ENCODE measurements around the gene LAMC3. TPM values are rescaled to one million over a fixed set of nuclear protein-coding genes. Genes with fewer than 3 reads are reported as not detected.

Gene LAMC3
- total and polyA plus RNA-seq, 9 of the 15 experiments (the other 6 are each of a cell fraction or from before 2014, with no cell fraction given), result 0.10 TPM; not detected in 8

DNA sequence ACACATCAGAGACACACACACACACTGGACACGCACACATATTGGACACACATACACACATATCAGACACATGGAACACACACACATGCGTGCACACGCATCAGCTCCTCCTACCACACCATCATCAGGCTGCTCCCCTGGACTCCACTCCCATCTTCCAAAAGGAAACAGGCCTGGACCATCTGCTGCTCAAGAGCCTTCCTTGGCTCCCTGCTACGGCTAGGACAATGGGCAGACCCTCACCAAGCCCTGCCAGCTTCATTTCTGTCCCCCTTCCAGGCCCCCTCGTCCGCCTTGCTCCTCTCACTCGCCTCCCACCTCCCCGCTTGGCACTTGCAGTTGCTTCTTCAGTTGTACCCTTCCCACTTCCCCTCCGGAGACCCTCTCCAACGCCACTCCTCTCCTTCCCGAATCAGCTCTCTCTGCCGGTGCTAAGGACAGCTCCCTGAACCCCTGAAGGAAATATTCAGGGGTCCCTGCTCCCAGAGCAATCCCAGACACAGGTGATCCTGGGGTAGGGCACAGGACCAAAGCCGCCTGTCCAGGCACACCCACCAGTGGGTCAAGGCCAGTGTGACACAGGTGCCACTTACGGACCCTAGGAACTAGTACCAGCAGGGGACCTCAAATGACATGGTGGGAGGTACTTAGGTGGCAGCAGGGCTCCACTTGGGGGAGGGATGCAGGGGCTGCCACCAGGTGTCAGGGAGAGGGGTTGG, 12.1 kb upstream of the LAMC3 start:
- no peaks in the 10 kb centered on the region; the same call in 1 of the 2 replicates for H3K9me3 ChIP-seq (replicated peaks; ENCODE audit: control insufficient read depth, insufficient read depth, low read depth, low read length)
- no peak overlapping the region for H3K4me2 ChIP-seq (ENCODE audit: insufficient read depth, low read length)
- intact Hi-C loops (cut with micrococcal nuclease) (no loop called here), in situ Hi-C loops (cut with MboI) (loop anchor here (5.0 to 25.0 kb wide), 2 partner anchors 125 to 285 kb away; no protein-coding TSS in a partner anchor)
- H3K9ac ChIP-seq (ENCODE audit: insufficient read depth in 1 of 2, low read depth in 2 of 2, low read length in 2 of 2), result no peak overlapping the region
- no peaks in the 10 kb centered on the region for H3K36me3 ChIP-seq (ENCODE audit: control insufficient read depth, insufficient read depth, low read length)
- no peaks in the 10 kb centered on the region for H3K79me2 ChIP-seq (ENCODE audit: control insufficient read depth, insufficient read depth, low read length)
- POLR2A ChIA-PET, result interaction anchor here (0.6 to 13.1 kb wide), 11 partner anchors 8 to 310 kb away, joined by 3 to 131 read pairs (median 4); partner anchors contain the start of gene LAMC3
- DNase-seq (ENCODE audit: extremely low read depth in 1 of 4, low spot score in 3 of 4) (peak in 1 of 4 experiments; percentile 64), FAIRE-seq (no peak), ATAC-seq (no peak)
- no peak overlapping the region for H2AFZ ChIP-seq (ENCODE audit: low read depth, low read length)
- no TSS peak for BruUV-seq (replicated peaks)
- CTCF ChIA-PET (ENCODE audit: low intra/inter-chr PET ratio), result interaction anchor here (0.5 to 4.5 kb wide), 5 partner anchors 9 to 226 kb away, joined by 3 to 44 read pairs (median 7); no protein-coding TSS in a partner anchor
- H3K4me1 ChIP-seq (replicated peaks in 1 of 2; ENCODE audit: control insufficient read depth in 2 of 2, insufficient read depth in 2 of 2, low read length in 2 of 2), result peaks cover 0 to 32% of the 10 kb centered on the region in 2 experiments; a peak in 3 of 5 replicates
- no peak overlapping the region for H3K4me3 ChIP-seq
- peaks cover 3% of the 10 kb centered on the region for H3K9me1 ChIP-seq (ENCODE audit: control insufficient read depth, insufficient read depth, low read length)
- H3K27ac ChIP-seq (ENCODE audit: extremely low read depth, low read depth, low read length), result no peak overlapping the region; the same call in 2 of the 3 replicates
- H4K20me1 ChIP-seq (replicated peaks; ENCODE audit: control insufficient read depth, insufficient read depth, low read length), result peaks cover 92% of the 10 kb centered on the region
- 2% methylated on average over 14 of the region's 14 CpGs for WGBS (ENCODE audit: insufficient coverage, low coverage, missing lambda C conversion rate)
- H3K27me3 ChIP-seq (ENCODE audit: control insufficient read depth in 2 of 2, insufficient read depth in 2 of 2, low read length in 2 of 2), result peaks cover 77 to 98% of the 10 kb centered on the region in 2 experiments
- TF ChIP-seq ZNF77 (CRISPR knock-in tag; IDR thresholded peaks at IDR 0.05), result no peak
- TF ChIP-seq RFX7 (CRISPR knock-in tag; IDR thresholded peaks at IDR 0.05), result no peak
- TF ChIP-seq, protein P1, sequence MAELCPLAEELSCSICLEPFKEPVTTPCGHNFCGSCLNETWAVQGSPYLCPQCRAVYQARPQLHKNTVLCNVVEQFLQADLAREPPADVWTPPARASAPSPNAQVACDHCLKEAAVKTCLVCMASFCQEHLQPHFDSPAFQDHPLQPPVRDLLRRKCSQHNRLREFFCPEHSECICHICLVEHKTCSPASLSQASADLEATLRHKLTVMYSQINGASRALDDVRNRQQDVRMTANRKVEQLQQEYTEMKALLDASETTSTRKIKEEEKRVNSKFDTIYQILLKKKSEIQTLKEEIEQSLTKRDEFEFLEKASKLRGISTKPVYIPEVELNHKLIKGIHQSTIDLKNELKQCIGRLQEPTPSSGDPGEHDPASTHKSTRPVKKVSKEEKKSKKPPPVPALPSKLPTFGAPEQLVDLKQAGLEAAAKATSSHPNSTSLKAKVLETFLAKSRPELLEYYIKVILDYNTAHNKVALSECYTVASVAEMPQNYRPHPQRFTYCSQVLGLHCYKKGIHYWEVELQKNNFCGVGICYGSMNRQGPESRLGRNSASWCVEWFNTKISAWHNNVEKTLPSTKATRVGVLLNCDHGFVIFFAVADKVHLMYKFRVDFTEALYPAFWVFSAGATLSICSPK (IDR thresholded peaks at IDR 0.05; ENCODE audit: borderline replicate concordance), result no peak
- TF ChIP-seq SPI1 (IDR thresholded peaks at IDR 0.05; ENCODE audit: borderline replicate concordance, low read depth, low read length), result no peak
- TF ChIP-seq CTBP1 (IDR thresholded peaks at IDR 0.05; ENCODE audit: borderline replicate concordance), result no peak
- no peak for TF ChIP-seq ZNF444 (CRISPR knock-in tag; IDR thresholded peaks at IDR 0.05)
- TF ChIP-seq, protein P2, sequence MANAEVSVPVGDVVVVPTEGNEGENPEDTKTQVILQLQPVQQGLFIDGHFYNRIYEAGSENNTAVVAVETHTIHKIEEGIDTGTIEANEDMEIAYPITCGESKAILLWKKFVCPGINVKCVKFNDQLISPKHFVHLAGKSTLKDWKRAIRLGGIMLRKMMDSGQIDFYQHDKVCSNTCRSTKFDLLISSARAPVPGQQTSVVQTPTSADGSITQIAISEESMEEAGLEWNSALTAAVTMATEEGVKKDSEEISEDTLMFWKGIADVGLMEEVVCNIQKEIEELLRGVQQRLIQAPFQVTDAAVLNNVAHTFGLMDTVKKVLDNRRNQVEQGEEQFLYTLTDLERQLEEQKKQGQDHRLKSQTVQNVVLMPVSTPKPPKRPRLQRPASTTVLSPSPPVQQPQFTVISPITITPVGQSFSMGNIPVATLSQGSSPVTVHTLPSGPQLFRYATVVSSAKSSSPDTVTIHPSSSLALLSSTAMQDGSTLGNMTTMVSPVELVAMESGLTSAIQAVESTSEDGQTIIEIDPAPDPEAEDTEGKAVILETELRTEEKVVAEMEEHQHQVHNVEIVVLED (CRISPR knock-in tag; IDR thresholded peaks at IDR 0.05), result no peak
- TF ChIP-seq, protein P3, sequence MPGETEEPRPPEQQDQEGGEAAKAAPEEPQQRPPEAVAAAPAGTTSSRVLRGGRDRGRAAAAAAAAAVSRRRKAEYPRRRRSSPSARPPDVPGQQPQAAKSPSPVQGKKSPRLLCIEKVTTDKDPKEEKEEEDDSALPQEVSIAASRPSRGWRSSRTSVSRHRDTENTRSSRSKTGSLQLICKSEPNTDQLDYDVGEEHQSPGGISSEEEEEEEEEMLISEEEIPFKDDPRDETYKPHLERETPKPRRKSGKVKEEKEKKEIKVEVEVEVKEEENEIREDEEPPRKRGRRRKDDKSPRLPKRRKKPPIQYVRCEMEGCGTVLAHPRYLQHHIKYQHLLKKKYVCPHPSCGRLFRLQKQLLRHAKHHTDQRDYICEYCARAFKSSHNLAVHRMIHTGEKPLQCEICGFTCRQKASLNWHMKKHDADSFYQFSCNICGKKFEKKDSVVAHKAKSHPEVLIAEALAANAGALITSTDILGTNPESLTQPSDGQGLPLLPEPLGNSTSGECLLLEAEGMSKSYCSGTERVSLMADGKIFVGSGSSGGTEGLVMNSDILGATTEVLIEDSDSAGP (CRISPR knock-in tag; IDR thresholded peaks at IDR 0.05), result no peak
- no peak for TF ChIP-seq POLR3G (IDR thresholded peaks at IDR 0.05; ENCODE audit: extremely low read depth, insufficient read length, insufficient replicate concordance)
- TF ChIP-seq ZNF778 (CRISPR knock-in tag; IDR thresholded peaks at IDR 0.05), result no peak
- TF ChIP-seq, protein P4, sequence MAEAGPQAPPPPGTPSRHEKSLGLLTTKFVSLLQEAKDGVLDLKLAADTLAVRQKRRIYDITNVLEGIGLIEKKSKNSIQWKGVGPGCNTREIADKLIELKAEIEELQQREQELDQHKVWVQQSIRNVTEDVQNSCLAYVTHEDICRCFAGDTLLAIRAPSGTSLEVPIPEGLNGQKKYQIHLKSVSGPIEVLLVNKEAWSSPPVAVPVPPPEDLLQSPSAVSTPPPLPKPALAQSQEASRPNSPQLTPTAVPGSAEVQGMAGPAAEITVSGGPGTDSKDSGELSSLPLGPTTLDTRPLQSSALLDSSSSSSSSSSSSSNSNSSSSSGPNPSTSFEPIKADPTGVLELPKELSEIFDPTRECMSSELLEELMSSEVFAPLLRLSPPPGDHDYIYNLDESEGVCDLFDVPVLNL (CRISPR knock-in tag; IDR thresholded peaks at IDR 0.05; ENCODE audit: low read depth), result no peak
- no peak for TF ChIP-seq TGIF2 (CRISPR knock-in tag; IDR thresholded peaks at IDR 0.05)
- no peak for TF ChIP-seq SP1 (CRISPR knock-in tag; IDR thresholded peaks at IDR 0.05)
- no peak for TF ChIP-seq SMARCB1 (IDR thresholded peaks at IDR 0.05; ENCODE audit: insufficient read length, low read depth)
- no peak for TF ChIP-seq MAFF (IDR thresholded peaks at IDR 0.05; ENCODE audit: low read length)
- no peak for TF ChIP-seq SMAD1 (IDR thresholded peaks at IDR 0.05; ENCODE audit: low read depth, low read length, partially characterized antibody)
- no peak for TF ChIP-seq XRCC3 (IDR thresholded peaks at IDR 0.05)

All from K562 (cell line).